GM23338 (cell line): ENCODE data around the gene SURF4. TPM values are rescaled to one million over a fixed set of nuclear protein-coding genes. Genes with fewer than 3 reads are reported as not detected.

Source experiments
- ATAC-seq: fragments of 200-7000 bp; cut with Tn5 transposase; 3 replicates; pipeline ENCODE4 v1.9.1; 2020
- DNase-seq: peaks from one replicate; pipeline ENCODE4 v3.0.0-alpha.2; 2015; ENCODE audit warnings: low spot score
- H2AFZ ChIP-seq: fragments of 200-600 bp; sonication (generic); 2 replicates; pipeline ENCODE4 v1.8.0; 2016; ENCODE audit warnings: antibody characterized with exemption, mild to moderate bottlenecking, moderate library complexity
- H3F3A ChIP-seq: fragments of 200-600 bp; sonication (generic); replicated peaks from 2 replicates; pipeline ENCODE4 v1.8.0; 2017; ENCODE audit warnings: antibody characterized with exemption, mixed run types, low read depth
- H3K27ac ChIP-seq: fragments of 200-600 bp; sonication (generic); 2 replicates; pipeline ENCODE4 v1.6.1; 2016; ENCODE audit warnings: low read depth
- H3K27me3 ChIP-seq: fragments of 200-600 bp; sonication (generic); 2 replicates; pipeline ENCODE4 v1.8.0; 2016; ENCODE audit warnings: mild to moderate bottlenecking, mixed run types, moderate library complexity; ENCODE audit not compliant: insufficient read depth
- H3K36me3 ChIP-seq: fragments of 200-600 bp; sonication (generic); 2 replicates; pipeline ENCODE4 v1.8.0; 2016; ENCODE audit warnings: mild to moderate bottlenecking; ENCODE audit not compliant: insufficient read depth
- H3K4me1 ChIP-seq: fragments of 200-600 bp; sonication (generic); 2 replicates; pipeline ENCODE4 v1.8.0; 2016; ENCODE audit warnings: mild to moderate bottlenecking, moderate library complexity; ENCODE audit not compliant: insufficient read depth
- H3K4me2 ChIP-seq: fragments of 200-600 bp; sonication (generic); 2 replicates; pipeline ENCODE4 v1.7.1; 2017; ENCODE audit warnings: mixed run types
- H3K4me3 ChIP-seq: fragments of 200-600 bp; sonication (generic); 2 replicates; pipeline ENCODE4 v1.6.1; 2016; ENCODE audit warnings: mixed run types
- H3K79me2 ChIP-seq: fragments of 200-600 bp; sonication (generic); replicated peaks from 2 replicates; pipeline ENCODE4 v1.8.0; 2017; ENCODE audit warnings: mild to moderate bottlenecking; ENCODE audit not compliant: insufficient read depth
- H3K9me2 ChIP-seq: fragments of 200-600 bp; sonication (generic); 2 replicates; pipeline ENCODE4 v1.8.0; 2017; ENCODE audit not compliant: insufficient read depth
- H4K20me1 ChIP-seq: fragments of 200-600 bp; sonication (generic); replicated peaks from 2 replicates; pipeline ENCODE4 v1.8.0; 2017; ENCODE audit warnings: mild to moderate bottlenecking; ENCODE audit not compliant: insufficient read depth
- H3K27ac Mint-ChIP-seq: 2 replicates; pipeline ENCODE4 v1.8.0; 2020; ENCODE audit warnings: inconsistent platforms, mild to moderate bottlenecking, moderate library complexity, mixed read lengths
- H3K27me3 Mint-ChIP-seq: 3 replicates; pipeline ENCODE4 v1.8.0; 2022; ENCODE audit warnings: low read depth, mild to moderate bottlenecking, moderate library complexity, mixed read lengths, inconsistent platforms; ENCODE audit not compliant: insufficient read depth, poor library complexity
- H3K36me3 Mint-ChIP-seq: 3 replicates; pipeline ENCODE4 v1.8.0; 2021; ENCODE audit warnings: low read depth, mild to moderate bottlenecking, inconsistent platforms, moderate library complexity, mixed read lengths
- H3K4me1 Mint-ChIP-seq: 3 replicates; pipeline ENCODE4 v1.8.0; 2020; ENCODE audit warnings: mild to moderate bottlenecking, inconsistent platforms, mixed read lengths
- H3K4me3 Mint-ChIP-seq: 3 replicates; pipeline ENCODE4 v1.8.0; 2021; ENCODE audit warnings: moderate library complexity, mild to moderate bottlenecking, inconsistent platforms, mixed read lengths
- H3K9me3 Mint-ChIP-seq: 3 replicates; pipeline ENCODE4 v1.8.0; 2020; ENCODE audit warnings: moderate library complexity, mild to moderate bottlenecking, inconsistent platforms, mixed read lengths
- CREB1 ChIP-seq: fragments of 250-450 bp; sonication (Bioruptor Pico); IDR thresholded peaks from 2 replicates; pipeline ENCODE4 v1.5.0; 2020; ENCODE audit warnings: low read depth, mild to moderate bottlenecking, moderate library complexity
- EZH2 ChIP-seq: fragments of 200-600 bp; sonication (generic); IDR thresholded peaks from one replicate; pipeline ENCODE4 v1.8.0; 2017; ENCODE audit warnings: antibody characterized with exemption, mild to moderate bottlenecking, low read depth; ENCODE audit not compliant: unreplicated experiment
- EZH2phosphoT487 ChIP-seq: fragments of 200-600 bp; sonication (generic); IDR thresholded peaks from one replicate; pipeline ENCODE4 v1.8.1; 2018; ENCODE audit warnings: antibody characterized with exemption; ENCODE audit not compliant: unreplicated experiment
- JUNB ChIP-seq: IDR thresholded peaks from one replicate; pipeline ENCODE4 v1.6.1; 2016; ENCODE audit warnings: antibody characterized with exemption; ENCODE audit not compliant: unreplicated experiment
- POLR2AphosphoS5 ChIP-seq: IDR thresholded peaks from 2 replicates; pipeline ENCODE4 v1.6.1; 2016; ENCODE audit warnings: antibody characterized with exemption, low read depth
- STAT1 ChIP-seq: IDR thresholded peaks from one replicate; pipeline ENCODE4 v1.6.1; 2016; ENCODE audit warnings: antibody characterized with exemption; ENCODE audit not compliant: unreplicated experiment
- ZNF114 ChIP-seq: fragments of 250-450 bp; sonication (Bioruptor Pico); IDR thresholded peaks from 2 replicates; pipeline ENCODE4 v1.5.0; 2020; ENCODE audit warnings: mild to moderate bottlenecking, moderate library complexity
- ZNF331 ChIP-seq: fragments of 250-450 bp; sonication (Bioruptor Pico); IDR thresholded peaks from 2 replicates; pipeline ENCODE4 v1.5.0; 2020; ENCODE audit warnings: low read depth, mild to moderate bottlenecking, moderate library complexity
- ZNF462 ChIP-seq: fragments of 250-450 bp; sonication (Bioruptor Pico); IDR thresholded peaks from 2 replicates; pipeline ENCODE4 v1.5.0; 2020; ENCODE audit warnings: mild to moderate bottlenecking, moderate library complexity
- polyA plus RNA-seq: library from polyadenylated mRNA; unstranded; fragments of >200 nt; fragmentation: Nextera tagmentation; extraction: Ambion mirVana; gene quantifications from 2 replicates; pipeline ENCODE4 v1.2.1, GENCODE V29; 2016
- total RNA-seq: library from RNA; depleted of rRNA; stranded (reverse); fragments of >200 nt; shearing (Covaris generic); gene quantifications from 2 replicates; pipeline ENCODE4 v1.2.3, GENCODE V29; 2014
- TF ChIP-seq, protein P1 (sequence below): IDR thresholded peaks from one replicate; pipeline ENCODE4 v1.6.1; 2018; ENCODE audit warnings: antibody characterized with exemption; ENCODE audit not compliant: unreplicated experiment
- TF ChIP-seq, protein P2 (sequence below), 2 experiments: fragments of 200-600 bp in 1 of 2; sonication (generic) in 1 of 2; conservative IDR thresholded peaks; 2 replicates each; pipeline versions ENCODE4 v1.5.1 to v1.6.1; 2016 to 2017; ENCODE audit warnings: antibody characterized with exemption in 2 of 2, low read depth in 2 of 2, mild to moderate bottlenecking in 2 of 2, moderate library complexity in 1 of 2

The SURF4 gene
- total and polyA plus RNA-seq, 2 experiments from 2014 or later = 66.3 to 242 TPM

GRCh38 chr9:133400292-133400691 lies 24.4 kb upstream of the SURF4 start:
- ATAC-seq = no peak
- H3K36me3 ChIP-seq = no peaks in the 10 kb centered on the region

More at GRCh38 chr9:133400292-133400691, 24.4 kb upstream of the SURF4 start:
- peaks cover 6% of the 10 kb centered on the region for H3K36me3 Mint-ChIP-seq
- Histone ChIP-seq H3K27ac (no peak overlapping the region), H2AFZ (no peak overlapping the region), H4K20me1 (no peaks in the 10 kb centered on the region; the same call in 1 of the 2 replicates), H3F3A (0 out of 2 replicates have a peak, but pooled peaks cover 3% of the 10 kb centered on the region), H3K4me2 (no peak overlapping the region), H3K4me3 (no peak overlapping the region), H3K79me2 (no peaks in the 10 kb centered on the region), H3K9me2 (no peaks in the 10 kb centered on the region), H3K27me3 (no peaks in the 10 kb centered on the region), H3K4me1 (no peaks in the 10 kb centered on the region)
- TF ChIP-seq, protein P1, sequence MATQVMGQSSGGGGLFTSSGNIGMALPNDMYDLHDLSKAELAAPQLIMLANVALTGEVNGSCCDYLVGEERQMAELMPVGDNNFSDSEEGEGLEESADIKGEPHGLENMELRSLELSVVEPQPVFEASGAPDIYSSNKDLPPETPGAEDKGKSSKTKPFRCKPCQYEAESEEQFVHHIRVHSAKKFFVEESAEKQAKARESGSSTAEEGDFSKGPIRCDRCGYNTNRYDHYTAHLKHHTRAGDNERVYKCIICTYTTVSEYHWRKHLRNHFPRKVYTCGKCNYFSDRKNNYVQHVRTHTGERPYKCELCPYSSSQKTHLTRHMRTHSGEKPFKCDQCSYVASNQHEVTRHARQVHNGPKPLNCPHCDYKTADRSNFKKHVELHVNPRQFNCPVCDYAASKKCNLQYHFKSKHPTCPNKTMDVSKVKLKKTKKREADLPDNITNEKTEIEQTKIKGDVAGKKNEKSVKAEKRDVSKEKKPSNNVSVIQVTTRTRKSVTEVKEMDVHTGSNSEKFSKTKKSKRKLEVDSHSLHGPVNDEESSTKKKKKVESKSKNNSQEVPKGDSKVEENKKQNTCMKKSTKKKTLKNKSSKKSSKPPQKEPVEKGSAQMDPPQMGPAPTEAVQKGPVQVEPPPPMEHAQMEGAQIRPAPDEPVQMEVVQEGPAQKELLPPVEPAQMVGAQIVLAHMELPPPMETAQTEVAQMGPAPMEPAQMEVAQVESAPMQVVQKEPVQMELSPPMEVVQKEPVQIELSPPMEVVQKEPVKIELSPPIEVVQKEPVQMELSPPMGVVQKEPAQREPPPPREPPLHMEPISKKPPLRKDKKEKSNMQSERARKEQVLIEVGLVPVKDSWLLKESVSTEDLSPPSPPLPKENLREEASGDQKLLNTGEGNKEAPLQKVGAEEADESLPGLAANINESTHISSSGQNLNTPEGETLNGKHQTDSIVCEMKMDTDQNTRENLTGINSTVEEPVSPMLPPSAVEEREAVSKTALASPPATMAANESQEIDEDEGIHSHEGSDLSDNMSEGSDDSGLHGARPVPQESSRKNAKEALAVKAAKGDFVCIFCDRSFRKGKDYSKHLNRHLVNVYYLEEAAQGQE = no peak
- TF ChIP-seq EZH2 = no peak
- no peak for TF ChIP-seq ZNF331 (CRISPR knock-in tag)
- TF ChIP-seq JUNB = no peak
- TF ChIP-seq ZNF462 (CRISPR knock-in tag) = no peak
- TF ChIP-seq, protein P2, sequence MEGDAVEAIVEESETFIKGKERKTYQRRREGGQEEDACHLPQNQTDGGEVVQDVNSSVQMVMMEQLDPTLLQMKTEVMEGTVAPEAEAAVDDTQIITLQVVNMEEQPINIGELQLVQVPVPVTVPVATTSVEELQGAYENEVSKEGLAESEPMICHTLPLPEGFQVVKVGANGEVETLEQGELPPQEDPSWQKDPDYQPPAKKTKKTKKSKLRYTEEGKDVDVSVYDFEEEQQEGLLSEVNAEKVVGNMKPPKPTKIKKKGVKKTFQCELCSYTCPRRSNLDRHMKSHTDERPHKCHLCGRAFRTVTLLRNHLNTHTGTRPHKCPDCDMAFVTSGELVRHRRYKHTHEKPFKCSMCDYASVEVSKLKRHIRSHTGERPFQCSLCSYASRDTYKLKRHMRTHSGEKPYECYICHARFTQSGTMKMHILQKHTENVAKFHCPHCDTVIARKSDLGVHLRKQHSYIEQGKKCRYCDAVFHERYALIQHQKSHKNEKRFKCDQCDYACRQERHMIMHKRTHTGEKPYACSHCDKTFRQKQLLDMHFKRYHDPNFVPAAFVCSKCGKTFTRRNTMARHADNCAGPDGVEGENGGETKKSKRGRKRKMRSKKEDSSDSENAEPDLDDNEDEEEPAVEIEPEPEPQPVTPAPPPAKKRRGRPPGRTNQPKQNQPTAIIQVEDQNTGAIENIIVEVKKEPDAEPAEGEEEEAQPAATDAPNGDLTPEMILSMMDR (conservative IDR thresholded peaks at IDR 0.05; ENCODE audit: low read depth in 2 of 2) = no peak
- TF ChIP-seq STAT1 = no peak
- TF ChIP-seq EZH2phosphoT487 = no peak
- TF ChIP-seq POLR2AphosphoS5 = no peak; the same call in 1 of the 2 replicates
- no peak for TF ChIP-seq CREB1 (CRISPR knock-in tag)
- no peak for TF ChIP-seq ZNF114 (CRISPR knock-in tag)
- no peak overlapping the region for H3K27ac Mint-ChIP-seq
- no peaks in the 10 kb centered on the region for H3K9me3 Mint-ChIP-seq
- peaks cover 19% of the 10 kb centered on the region for H3K27me3 Mint-ChIP-seq
- H3K4me3 Mint-ChIP-seq = no peak overlapping the region
- no peak for DNase-seq
- H3K4me1 Mint-ChIP-seq = no peaks in the 10 kb centered on the region; the same call in 2 of the 3 replicates
